HG02798 (cell line): ENCODE measurements around the gene LCE2D.
"Not testable (repeated sequence)": the region's sequence is repeated elsewhere in the genome, so short reads cannot be mapped to it uniquely, and the experiment has no call there.

Experiments used
- ATAC-seq: cut with Tn5 transposase; IDR thresholded peaks from one replicate; pipeline ENCODE4 v1.9.1; 2021; ENCODE audit warnings: mild to moderate bottlenecking; ENCODE audit not compliant: unreplicated experiment, poor library complexity

LCE2D gene

GRCh38 chr1:152685823-152686222 is 22.6 kb downstream of the LCE2D start, which contains the start of gene LCE2B:
Gene LCE2B, plus strand, starts transcription at chr1:152686123. Its CDS starts 721 bp downstream, at chr1:152686844.
- ATAC-seq = not testable (repeated sequence)

DNA sequence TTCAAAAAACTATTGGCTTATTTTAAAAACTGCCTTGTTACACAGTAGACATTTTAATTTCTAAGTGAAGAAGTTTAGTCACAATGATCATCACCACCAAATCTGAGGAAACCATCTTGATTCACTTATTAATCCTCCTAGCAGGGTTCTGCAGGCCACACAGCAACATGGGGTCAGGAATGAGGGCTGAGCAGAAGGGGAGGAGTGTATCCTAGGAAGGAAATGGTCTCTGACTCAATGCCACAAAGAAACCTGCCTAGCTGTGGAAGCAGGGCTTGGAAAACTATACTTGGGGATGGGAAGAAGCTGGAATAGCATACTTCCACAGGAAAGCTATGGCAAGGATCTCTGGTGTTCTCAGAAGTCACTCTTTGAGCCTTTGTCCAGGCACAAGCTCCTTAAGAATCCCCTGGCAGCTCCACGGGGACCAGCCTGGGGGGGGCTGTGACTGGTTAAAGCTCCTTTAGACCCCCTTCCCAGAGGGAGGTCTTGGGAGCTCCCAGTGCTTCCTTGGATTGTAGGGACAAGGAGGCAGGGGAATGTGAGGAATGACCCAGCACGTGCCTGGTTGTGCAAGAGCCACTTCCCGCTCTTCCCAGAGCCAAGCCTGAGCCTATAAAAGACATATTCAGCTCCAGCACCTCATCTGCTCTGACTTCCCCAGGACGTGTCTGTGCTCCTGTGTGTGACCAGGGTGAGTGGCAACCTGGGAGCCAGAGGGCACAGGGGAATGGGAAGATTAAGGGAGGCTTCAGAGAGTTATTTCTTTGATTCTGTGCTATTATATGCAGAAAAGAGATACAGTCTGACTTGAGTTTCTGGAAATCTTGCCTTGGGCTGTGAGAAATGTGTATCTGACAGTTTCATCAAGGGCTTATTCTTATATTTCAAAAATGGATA is 34.8 kb downstream of the LCE2D start, which contains the start of gene LCE2A:
Gene LCE2A (plus strand): TSS at position 645 of the 900 bp plus-strand sequence. CDS start 557 bp downstream, outside the sequence.
- no peak for ATAC-seq

DNA sequence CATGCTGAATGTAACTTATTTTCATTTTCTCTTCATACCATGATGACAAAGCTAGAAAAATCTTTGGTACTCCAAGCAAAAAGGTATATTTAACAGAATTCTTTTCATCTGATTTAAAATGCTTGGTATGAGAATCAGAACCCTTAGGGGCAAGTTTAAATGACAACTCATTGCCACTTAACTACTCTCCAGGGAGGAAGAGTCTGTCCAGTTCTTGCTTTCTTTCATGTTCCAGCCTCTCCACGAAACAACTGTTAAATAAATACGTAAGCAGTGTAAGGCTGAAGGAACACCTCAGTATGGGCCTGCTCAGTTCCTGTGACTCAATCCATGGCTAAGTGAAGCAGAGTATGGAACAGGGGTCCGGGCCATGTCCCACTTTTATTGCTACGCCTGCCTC is 36.6 kb downstream of the LCE2D start:
- ATAC-seq = no peak

- no peak for ATAC-seq
These were observed 44.7 kb downstream of the LCE2D start, which contains the start of gene LCE4A for GRCh38 chr1:152707860-152708259. Gene LCE4A, plus strand, starts transcription at chr1:152708160. Its CDS starts 916 bp downstream, at chr1:152709076.
